HCT116 (cell line): Measurements from ENCODE around the gene SPON1.

Experiments
- RAD21 ChIP-seq: IDR thresholded peaks from 2 replicates; pipeline ENCODE4 v1.6.1; 2012; ENCODE audit warnings: low read depth, mild to moderate bottlenecking
- TF ChIP-seq, protein P1 (sequence below), 3 experiments: fragments of 200-600 bp in 1 of 3; sonication (generic) in 1 of 3; IDR thresholded peaks in 2 of 3; conservative IDR thresholded peaks in 1 of 3; 2 replicates each; pipeline ENCODE4 v1.5.1; 2012 to 2017; ENCODE audit warnings: low read depth in 2 of 3, low read length in 2 of 3, antibody characterized with exemption in 1 of 3, borderline replicate concordance in 1 of 3, control low read depth in 1 of 3, mild to moderate bottlenecking in 1 of 3, mixed read lengths in 1 of 3, mixed run types in 1 of 3, moderate library complexity in 1 of 3; ENCODE audit not compliant: insufficient read depth in 1 of 3

DNA sequence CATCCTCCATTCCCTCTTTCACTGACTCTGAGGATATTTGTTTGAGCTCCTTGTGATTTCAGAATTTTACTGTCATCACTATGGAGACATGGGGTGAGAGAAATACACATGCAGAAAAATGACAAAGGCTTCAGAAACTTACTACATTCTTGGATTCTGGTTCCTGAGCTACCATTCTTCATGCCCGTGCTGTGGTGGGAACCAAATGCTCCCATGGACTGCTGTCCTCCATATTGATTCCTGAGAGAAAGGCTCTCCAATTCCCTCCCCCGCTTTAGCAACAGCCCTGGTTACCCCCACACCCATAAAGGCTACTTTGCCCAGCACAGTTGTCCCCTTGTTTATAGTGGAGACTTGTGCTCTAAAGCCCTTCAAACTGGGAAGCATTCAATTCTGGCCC is 201.1 kb downstream of the SPON1 start:
- TF ChIP-seq, protein P1, sequence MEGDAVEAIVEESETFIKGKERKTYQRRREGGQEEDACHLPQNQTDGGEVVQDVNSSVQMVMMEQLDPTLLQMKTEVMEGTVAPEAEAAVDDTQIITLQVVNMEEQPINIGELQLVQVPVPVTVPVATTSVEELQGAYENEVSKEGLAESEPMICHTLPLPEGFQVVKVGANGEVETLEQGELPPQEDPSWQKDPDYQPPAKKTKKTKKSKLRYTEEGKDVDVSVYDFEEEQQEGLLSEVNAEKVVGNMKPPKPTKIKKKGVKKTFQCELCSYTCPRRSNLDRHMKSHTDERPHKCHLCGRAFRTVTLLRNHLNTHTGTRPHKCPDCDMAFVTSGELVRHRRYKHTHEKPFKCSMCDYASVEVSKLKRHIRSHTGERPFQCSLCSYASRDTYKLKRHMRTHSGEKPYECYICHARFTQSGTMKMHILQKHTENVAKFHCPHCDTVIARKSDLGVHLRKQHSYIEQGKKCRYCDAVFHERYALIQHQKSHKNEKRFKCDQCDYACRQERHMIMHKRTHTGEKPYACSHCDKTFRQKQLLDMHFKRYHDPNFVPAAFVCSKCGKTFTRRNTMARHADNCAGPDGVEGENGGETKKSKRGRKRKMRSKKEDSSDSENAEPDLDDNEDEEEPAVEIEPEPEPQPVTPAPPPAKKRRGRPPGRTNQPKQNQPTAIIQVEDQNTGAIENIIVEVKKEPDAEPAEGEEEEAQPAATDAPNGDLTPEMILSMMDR (IDR thresholded peaks at IDR 0.05 in 2 of 3, conservative IDR thresholded peaks at IDR 0.05 in 1 of 3; ENCODE audit: borderline replicate concordance in 1 of 3, insufficient read depth in 1 of 3, low read depth in 2 of 3, low read length in 2 of 3): no peak
- no peak for TF ChIP-seq RAD21
